Activated T-helper 1 cell treated with Interleukin-2 at 50 U/mL for 16 hours (primary cell): ENCODE measurements around the gene UFSP2.

Experiments
- DNase-seq: peaks from one replicate; pipeline ENCODE4 v3.0.0-alpha.2; 2020; ENCODE audit warnings: low read depth

UFSP2 gene

GRCh38 chr4:185425647-185426352 is at the start of gene UFSP2:
Gene UFSP2, minus strand, starts transcription at chr4:185425964. Its CDS starts 96 bp downstream, at chr4:185425868.
- peak; percentile 85 for DNase-seq

- no peak for DNase-seq
Observed at GRCh38 chr4:185473247-185473646, 47.5 kb upstream of the UFSP2 start.

GRCh38 chr4:185472103-185472542 is 46.4 kb upstream of the UFSP2 start:
- DNase-seq, result no peak

GRCh38 chr4:185471235-185472102 is 45.7 kb upstream of the UFSP2 start, which contains the start of gene CCDC110:
Gene CCDC110, minus strand, starts transcription at chr4:185471733. Its CDS starts 50 bp downstream, at chr4:185471683.
- DNase-seq, result peak; percentile 87

GRCh38 chr4:185470501-185471195 is 44.9 kb upstream of the UFSP2 start:
- DNase-seq, result peak; percentile 25

GRCh38 chr4:185469580-185470154 is 43.9 kb upstream of the UFSP2 start:
- DNase-seq, result no peak

GRCh38 chr4:185468999-185469398 is 43.2 kb upstream of the UFSP2 start:
- DNase-seq, result no peak

GRCh38 chr4:185467991-185468390 is 42.2 kb upstream of the UFSP2 start:
- DNase-seq, result no peak

GRCh38 chr4:185467101-185467500 is 41.3 kb upstream of the UFSP2 start:
- DNase-seq, result no peak

- no peak for DNase-seq
Observed at GRCh38 chr4:185465707-185466106, 39.9 kb upstream of the UFSP2 start.

GRCh38 chr4:185464887-185465286 is 39.1 kb upstream of the UFSP2 start:
- no peak for DNase-seq

- no peak for DNase-seq
Observed at GRCh38 chr4:185464183-185464582, 38.4 kb upstream of the UFSP2 start.

- no peak for DNase-seq
Observed at GRCh38 chr4:185463541-185463940, 37.8 kb upstream of the UFSP2 start.

- no peak for DNase-seq
Observed at GRCh38 chr4:185461565-185461964, 35.8 kb upstream of the UFSP2 start.

GRCh38 chr4:185457136-185457535 is 31.4 kb upstream of the UFSP2 start:
- DNase-seq, result no peak

- DNase-seq, result no peak
Observed at GRCh38 chr4:185456131-185456530, 30.4 kb upstream of the UFSP2 start.

- DNase-seq, result no peak
Observed at GRCh38 chr4:185445209-185445608, 19.4 kb upstream of the UFSP2 start.

- no peak for DNase-seq
Observed at GRCh38 chr4:185441479-185441878, 15.7 kb upstream of the UFSP2 start.

GRCh38 chr4:185437809-185438208 is 12.0 kb upstream of the UFSP2 start:
- DNase-seq, result no peak

- no peak for DNase-seq
Observed at GRCh38 chr4:185435466-185435865, 9.7 kb upstream of the UFSP2 start.

GRCh38 chr4:185429660-185430059 is 3.9 kb upstream of the UFSP2 start:
- no peak for DNase-seq
